Panc1 (cell line): ENCODE results near the gene POLR3H. TPM values are rescaled to one million over a fixed set of nuclear protein-coding genes. Genes with fewer than 3 reads are reported as not detected.

ENCODE experiments used
- ATAC-seq: fragments of 200-7000 bp; cut with Tn5 transposase; 2 replicates; pipeline ENCODE4 v1.9.1; 2020; ENCODE audit warnings: mild to moderate bottlenecking, moderate library complexity
- BruUV-seq: library from RNA; stranded (reverse); fragments of 400-500 nt; replicated peaks from 2 replicates; lab custom pipeline; 2021; lab: Mats Ljungman, UMichigan
- CTCF ChIA-PET: fragments of 300-600 bp; sonication (Branson Sonifier 250); formaldehyde crosslinking; loops from one replicate; lab custom pipeline; 2022; ENCODE audit warnings: antibody characterized with exemption; lab: Charles Lee
- POLR2A ChIA-PET: fragments of 300-600 bp; sonication (Branson Sonifier 250); formaldehyde crosslinking; loops from one replicate; lab custom pipeline; 2022; ENCODE audit warnings: antibody characterized with exemption; lab: Charles Lee
- DNase-seq: peaks from one replicate; pipeline ENCODE4 v3.0.0-alpha.2; 2010; ENCODE audit warnings: low read depth, low spot score
- H3K27ac ChIP-seq: 2 replicates; pipeline ENCODE4 v1.5.1; 2011; ENCODE audit warnings: mild to moderate bottlenecking, low read length, inconsistent platforms
- H3K27me3 ChIP-seq: fragments of 200-500 bp; sonication (Bioruptor generic); 2 replicates; pipeline ENCODE4 v1.6.0; 2014; ENCODE audit warnings: low read length, inconsistent platforms; ENCODE audit not compliant: control insufficient read depth, insufficient read depth
- H3K36me3 ChIP-seq: fragments of 200-500 bp; sonication (Bioruptor generic); 2 replicates; pipeline ENCODE4 v1.5.1; 2014; ENCODE audit warnings: inconsistent platforms, mild to moderate bottlenecking, low read length, moderate library complexity; ENCODE audit not compliant: control insufficient read depth, insufficient read depth
- H3K4me1 ChIP-seq: 2 replicates; pipeline ENCODE4 v1.5.1; 2011; ENCODE audit warnings: inconsistent platforms, mild to moderate bottlenecking, low read length, moderate library complexity; ENCODE audit not compliant: control insufficient read depth, insufficient read depth
- H3K4me3 ChIP-seq, 2 experiments: 2 replicates each; pipeline ENCODE4 v1.5.1; 2011 to 2012; ENCODE audit warnings: low read depth in 2 of 2, low read length in 2 of 2, mild to moderate bottlenecking in 2 of 2, inconsistent platforms in 1 of 2, moderate library complexity in 1 of 2
- H3K9me3 ChIP-seq: fragments of 200-500 bp; sonication (Bioruptor generic); 2 replicates; pipeline ENCODE4 v1.5.1; 2014; ENCODE audit warnings: low read depth, mild to moderate bottlenecking, inconsistent platforms, low read length, moderate library complexity; ENCODE audit not compliant: control insufficient read depth, insufficient read depth
- CTCF ChIP-seq: fragments of 450-650 bp; IDR thresholded peaks from 2 replicates; pipeline ENCODE4 v1.5.1; 2017; ENCODE audit warnings: mild to moderate bottlenecking
- POLR2AphosphoS5 ChIP-seq: IDR thresholded peaks from 2 replicates; pipeline ENCODE4 v1.6.1; 2012; ENCODE audit warnings: mild to moderate bottlenecking, low read depth, low read length, moderate library complexity
- REST ChIP-seq, 2 experiments: IDR thresholded peaks; 2 replicates each; pipeline ENCODE4 v1.6.1; 2011 to 2012; ENCODE audit warnings: low read depth in 2 of 2, control low read depth in 1 of 2, low read length in 1 of 2, mild to moderate bottlenecking in 1 of 2, moderate library complexity in 1 of 2; ENCODE audit not compliant: insufficient read depth in 1 of 2
- SIN3A ChIP-seq: IDR thresholded peaks from 2 replicates; pipeline ENCODE4 v1.6.1; 2012; ENCODE audit warnings: low read depth, mild to moderate bottlenecking, low read length, moderate library complexity, borderline replicate concordance; ENCODE audit not compliant: insufficient read depth
- TCF7L2 ChIP-seq: IDR thresholded peaks from 2 replicates; pipeline ENCODE4 v1.6.1; 2011; ENCODE audit warnings: mild to moderate bottlenecking, low read depth, low read length, inconsistent platforms
- in situ Hi-C: cut with HindIII; loops from 2 replicates; pipeline ENCODE4 v1.10.0; 2016; ENCODE audit warnings: low sequenced_read_pairs, low pct_unique_long_range_greater_than_20kb
- intact Hi-C: fragments of 100-400 bp; cut with micrococcal nuclease; formaldehyde crosslinking; loops from one replicate; pipeline ENCODE4 v1.10.0; 2022; ENCODE audit not compliant: unreplicated experiment
- total RNA-seq: library from RNA; stranded (reverse); gene quantifications from one replicate; pipeline ENCODE4 v1.2.1, GENCODE V29; 2021; ENCODE audit not compliant: unreplicated experiment

POLR3H gene
- total RNA-seq, 1 experiment from 2014 or later = 46.6 TPM

GRCh38 chr22:41524251-41524661 is 20.0 kb downstream of the POLR3H start:
- no TSS peak for BruUV-seq
- TF ChIP-seq TCF7L2 (no peak), POLR2AphosphoS5 (peak; percentile 21; the same call in 1 of the 2 replicates)
- in situ Hi-C loops (no loop called here), intact Hi-C loops (no loop called here)
- ATAC-seq (no peak), DNase-seq (no peak)
- H3K27ac ChIP-seq = peak overlapping the region; percentile 57; the same call in 1 of the 2 replicates
- ChIA-PET POLR2A (no interaction called here), CTCF (no interaction called here)
- H3K4me1 ChIP-seq = peaks cover 34% of the 10 kb centered on the region
- H3K27me3 ChIP-seq = no peaks in the 10 kb centered on the region
- no peaks in the 10 kb centered on the region; the same call in 1 of the 2 replicates for H3K36me3 ChIP-seq
- H3K4me3 ChIP-seq = no peak overlapping the region
- no peaks in the 10 kb centered on the region for H3K9me3 ChIP-seq

- peak overlapping the region; percentile 57 for H3K27ac ChIP-seq
- DNase-seq = no peak
- in situ Hi-C loops (no loop called here), intact Hi-C loops (no loop called here)
- CTCF ChIA-PET = no interaction called here
- no TSS peak for BruUV-seq
- POLR2A ChIA-PET = no interaction called here
- H3K27me3 ChIP-seq = no peaks in the 10 kb centered on the region
- ATAC-seq = 0 out of 2 replicates have a peak, but pooled peaks have one; percentile 4
- H3K4me1 ChIP-seq = peaks cover 34% of the 10 kb centered on the region
- no peaks in the 10 kb centered on the region; the same call in 1 of the 2 replicates for H3K36me3 ChIP-seq
- no peaks in the 10 kb centered on the region for H3K9me3 ChIP-seq
- no peak for TF ChIP-seq CTCF
- peak; percentile 21; the same call in 1 of the 2 replicates for TF ChIP-seq POLR2AphosphoS5
- H3K4me3 ChIP-seq = no peak overlapping the region
Measured at GRCh38 chr22:41523464-41524221, 20.6 kb downstream of the POLR3H start.

- Histone ChIP-seq H3K36me3 (no peaks in the 10 kb centered on the region; the same call in 1 of the 2 replicates), H3K27me3 (no peaks in the 10 kb centered on the region), H3K4me1 (peaks cover 34% of the 10 kb centered on the region), H3K27ac (peak overlapping the region; percentile 29; the same call in 1 of the 2 replicates), H3K9me3 (no peaks in the 10 kb centered on the region), H3K4me3 (no peak overlapping the region)
- ChIA-PET CTCF (no interaction called here), POLR2A (interaction anchor here (0.6 kb wide), 1 partner anchor 100 kb away, joined by 4 read pairs; no protein-coding TSS in a partner anchor)
- no TSS peak for BruUV-seq
- DNase-seq (no peak), ATAC-seq (no peak)
- in situ Hi-C loops (no loop called here), intact Hi-C loops (no loop called here)
- TF ChIP-seq REST (IDR thresholded peaks at IDR 0.05; ENCODE audit: insufficient read depth in 1 of 2, low read depth in 2 of 2, low read length in 1 of 2) (no peak), TCF7L2 (no peak), CTCF (no peak), SIN3A (no peak), POLR2AphosphoS5 (no peak; the same call in 1 of the 2 replicates)
Measured at GRCh38 chr22:41522813-41523212, 21.5 kb downstream of the POLR3H start.
